ENCODE results near the gene PTPN7.

DNA sequence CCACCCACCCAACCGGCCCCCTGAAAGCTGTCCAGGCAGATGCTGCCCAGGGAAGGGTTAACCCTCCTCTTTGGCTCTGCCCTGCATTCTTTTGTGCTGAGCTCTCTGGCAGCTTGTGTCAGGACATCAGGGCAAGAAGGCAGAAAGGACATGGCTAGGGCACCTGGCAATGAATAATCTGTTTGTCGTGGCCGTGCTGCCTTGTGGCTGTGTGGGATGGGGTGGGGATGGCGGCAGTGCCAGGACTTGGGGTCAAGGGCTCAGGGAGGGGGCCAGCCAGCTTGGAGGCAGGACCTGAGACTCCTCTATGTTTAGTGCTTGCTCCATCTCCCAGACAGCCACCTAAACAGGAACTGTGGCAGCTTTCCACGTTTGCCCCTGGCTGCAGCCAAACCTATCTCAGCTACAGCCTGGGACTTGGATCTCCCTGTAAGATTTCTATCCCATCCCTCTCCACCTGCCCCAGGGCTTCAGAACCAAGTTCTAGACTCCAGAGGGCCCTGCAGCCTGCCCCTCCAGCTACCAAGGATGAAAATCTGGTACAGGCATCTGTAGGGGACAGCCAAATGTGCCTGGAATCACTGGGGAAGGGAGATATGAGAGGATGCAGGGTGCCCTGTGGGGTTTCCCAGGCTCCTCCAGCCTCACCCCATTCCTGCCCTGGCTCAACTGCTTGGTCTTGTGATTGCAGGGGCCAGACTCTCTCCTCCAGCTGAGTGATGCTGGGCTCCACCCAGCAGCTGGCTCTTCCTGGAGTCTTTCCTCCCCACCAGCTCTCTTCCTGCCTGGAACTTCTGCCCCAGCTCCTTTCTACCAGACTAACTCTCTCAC is 47.3 kb downstream of the PTPN7 start:
- TF ChIP-seq, protein P1, sequence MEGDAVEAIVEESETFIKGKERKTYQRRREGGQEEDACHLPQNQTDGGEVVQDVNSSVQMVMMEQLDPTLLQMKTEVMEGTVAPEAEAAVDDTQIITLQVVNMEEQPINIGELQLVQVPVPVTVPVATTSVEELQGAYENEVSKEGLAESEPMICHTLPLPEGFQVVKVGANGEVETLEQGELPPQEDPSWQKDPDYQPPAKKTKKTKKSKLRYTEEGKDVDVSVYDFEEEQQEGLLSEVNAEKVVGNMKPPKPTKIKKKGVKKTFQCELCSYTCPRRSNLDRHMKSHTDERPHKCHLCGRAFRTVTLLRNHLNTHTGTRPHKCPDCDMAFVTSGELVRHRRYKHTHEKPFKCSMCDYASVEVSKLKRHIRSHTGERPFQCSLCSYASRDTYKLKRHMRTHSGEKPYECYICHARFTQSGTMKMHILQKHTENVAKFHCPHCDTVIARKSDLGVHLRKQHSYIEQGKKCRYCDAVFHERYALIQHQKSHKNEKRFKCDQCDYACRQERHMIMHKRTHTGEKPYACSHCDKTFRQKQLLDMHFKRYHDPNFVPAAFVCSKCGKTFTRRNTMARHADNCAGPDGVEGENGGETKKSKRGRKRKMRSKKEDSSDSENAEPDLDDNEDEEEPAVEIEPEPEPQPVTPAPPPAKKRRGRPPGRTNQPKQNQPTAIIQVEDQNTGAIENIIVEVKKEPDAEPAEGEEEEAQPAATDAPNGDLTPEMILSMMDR (IDR thresholded peaks at IDR 0.05; ENCODE audit: insufficient read depth, low read length, poor library complexity, severe bottlenecking), result no peak
- TF ChIP-seq EZH2phosphoT487 (conservative IDR thresholded peaks at IDR 0.05; ENCODE audit: low read length), result no peak
